ENCODE results near the gene SDCCAG8. TPM values are rescaled to one million over a fixed set of nuclear protein-coding genes. Genes with fewer than 3 reads are reported as not detected.
"Not testable (repeated sequence)": the region's sequence is repeated elsewhere in the genome, so short reads cannot be mapped to it uniquely, and the experiment has no call there.

SDCCAG8 gene
- total RNA-seq, 1 donor from 2014 or later, result 21.1 TPM

DNA sequence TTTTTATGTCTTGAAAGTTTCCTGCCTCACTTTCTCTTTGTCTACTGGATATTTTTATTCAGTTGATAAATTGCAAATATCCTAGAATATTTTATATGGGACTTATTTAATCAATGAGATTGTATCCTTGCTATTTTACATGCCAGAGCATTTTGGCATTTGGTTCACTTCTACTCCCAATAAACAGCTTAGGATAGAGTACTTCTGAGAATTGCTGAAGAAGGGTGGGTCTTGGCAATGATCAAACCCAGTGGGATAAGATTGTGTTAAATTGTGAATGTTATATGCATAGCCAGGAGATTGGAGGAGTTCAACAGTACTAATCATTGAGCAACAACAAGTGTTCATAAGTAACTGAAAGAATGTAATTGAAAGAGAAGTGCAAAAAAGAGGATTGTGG lies 60.1 kb downstream of the SDCCAG8 start:
- intact Hi-C loops (cut with micrococcal nuclease), result no loop called here
- DNase-seq, result no peak
- ATAC-seq, result peak; percentile 63

DNA sequence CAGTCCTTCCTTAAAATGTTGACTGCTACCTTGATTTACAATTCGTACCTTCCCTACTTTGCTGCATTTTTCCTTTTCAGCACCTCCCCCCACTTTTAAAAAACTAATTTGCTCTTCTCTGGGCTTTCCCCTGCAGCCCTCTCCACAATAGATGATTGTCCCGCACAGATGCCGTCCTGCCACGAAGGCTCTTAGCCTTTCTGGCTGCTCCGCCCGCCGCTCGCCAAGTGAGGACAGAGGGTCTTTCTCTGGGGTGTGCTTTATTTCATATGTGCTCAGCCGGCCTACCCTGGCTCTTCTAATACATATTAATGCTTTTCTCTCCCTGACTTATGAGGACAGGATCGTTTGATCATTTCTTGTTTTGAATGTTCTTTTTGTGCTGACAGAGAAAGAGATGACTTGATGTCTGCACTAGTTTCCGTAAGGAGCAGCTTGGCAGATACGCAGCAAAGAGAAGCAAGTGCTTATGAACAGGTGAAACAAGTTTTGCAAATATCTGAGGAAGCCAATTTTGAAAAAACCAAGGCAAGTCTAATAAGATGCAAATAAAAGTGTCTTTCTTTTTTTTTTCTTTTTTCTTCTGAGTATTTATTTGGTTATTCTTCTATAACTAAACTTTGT lies 60.6 kb downstream of the SDCCAG8 start:
- intact Hi-C loops (cut with micrococcal nuclease), result no loop called here
- DNase-seq, result no peak
- no peak for ATAC-seq

DNA sequence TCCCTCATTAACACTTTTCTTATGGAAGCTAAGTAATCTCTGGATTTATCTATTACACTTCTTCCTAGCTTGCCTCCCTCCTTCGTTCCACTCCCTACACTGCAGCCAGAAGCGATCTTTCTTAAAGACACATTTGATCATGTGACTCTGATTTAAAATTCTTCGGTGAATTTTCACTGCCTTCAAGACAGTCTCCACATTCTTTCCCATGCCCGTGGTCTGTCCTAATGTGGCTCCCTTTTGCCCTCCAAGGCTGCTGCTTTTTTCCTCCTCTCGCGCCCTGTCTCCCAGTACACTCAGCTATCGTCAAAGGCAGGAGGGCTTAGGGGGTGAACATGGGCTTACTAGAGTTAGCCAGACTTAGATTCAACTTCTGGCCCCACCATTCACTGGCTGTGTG lies 64.4 kb downstream of the SDCCAG8 start:
- DNase-seq (no peak), ATAC-seq (no peak)
- intact Hi-C loops (cut with micrococcal nuclease), result no loop called here

DNA sequence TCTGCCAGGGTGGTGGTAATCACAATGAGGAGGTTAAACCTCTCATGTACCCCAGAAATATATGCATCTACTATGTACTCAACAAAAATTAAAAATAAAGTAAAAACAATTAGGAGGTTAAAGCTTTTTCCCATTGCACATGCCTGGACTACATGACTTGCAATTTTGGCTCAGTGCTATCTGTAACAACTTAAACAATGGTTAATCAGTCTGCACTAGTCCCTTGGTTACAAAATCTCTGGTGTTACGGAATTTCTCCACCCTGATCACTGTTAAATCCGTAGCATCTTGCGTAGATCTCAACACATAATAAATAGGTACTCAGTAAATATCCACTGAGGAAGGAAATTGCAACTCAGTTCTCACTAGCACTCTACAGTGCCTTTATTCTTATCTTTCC lies 66.5 kb downstream of the SDCCAG8 start:
- intact Hi-C loops (cut with micrococcal nuclease), result no loop called here
- no peak for DNase-seq
- no peak for ATAC-seq

GRCh38 chr1:243323491-243323890 lies 67.7 kb downstream of the SDCCAG8 start:
- no peak for ATAC-seq
- intact Hi-C loops (cut with micrococcal nuclease), result no loop called here
- no peak for DNase-seq

DNA sequence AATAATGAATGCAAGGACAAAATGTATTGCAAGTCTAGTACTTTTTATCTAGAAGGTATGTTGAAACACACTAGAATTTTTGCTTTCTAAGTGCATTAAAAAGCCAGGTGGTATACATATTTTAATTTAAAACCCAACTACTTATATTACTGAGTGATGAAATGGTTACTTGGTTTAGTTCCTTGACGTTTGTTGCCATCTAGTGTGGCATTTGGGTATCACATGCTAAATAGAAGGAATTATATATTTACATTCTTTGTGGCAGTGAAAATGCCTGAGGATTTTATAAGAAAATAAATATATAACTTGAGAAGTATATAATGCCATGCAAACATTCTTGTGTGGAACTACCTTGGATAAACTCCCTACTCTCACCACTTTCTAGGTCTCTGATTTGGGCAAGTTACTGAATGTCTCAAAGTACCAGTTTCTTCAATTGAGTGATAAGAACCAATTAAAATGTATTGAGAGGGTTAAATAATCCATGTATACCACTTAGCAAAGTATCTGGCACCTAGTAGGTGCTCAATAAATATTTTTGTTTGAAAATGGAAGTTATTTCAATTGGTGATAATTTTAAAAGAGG lies 69.6 kb downstream of the SDCCAG8 start:
- ATAC-seq, result no peak
- no peak for DNase-seq
- intact Hi-C loops (cut with micrococcal nuclease), result no loop called here

DNA sequence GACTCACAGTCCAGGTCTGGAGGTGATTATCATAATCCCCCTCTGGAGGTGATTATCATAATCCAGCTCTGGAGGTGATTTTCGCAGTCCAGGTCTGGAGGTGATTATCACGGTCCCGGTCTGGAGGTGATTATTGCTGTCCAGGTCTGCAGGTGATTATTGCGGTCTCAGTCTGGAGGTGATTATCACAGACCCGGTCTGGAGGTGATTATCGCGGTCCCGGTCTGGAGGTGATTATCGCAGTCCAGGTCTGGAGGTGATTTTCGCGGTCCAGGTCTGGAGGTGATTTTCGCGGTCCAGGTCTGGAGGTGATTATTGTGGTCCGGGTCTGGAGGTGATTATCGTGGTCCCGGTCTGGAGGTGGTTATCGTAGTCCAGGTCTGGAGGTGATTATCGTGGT lies 76.6 kb downstream of the SDCCAG8 start:
- ATAC-seq (no peak), DNase-seq (no peak)
- intact Hi-C loops (cut with micrococcal nuclease), result no loop called here

DNA sequence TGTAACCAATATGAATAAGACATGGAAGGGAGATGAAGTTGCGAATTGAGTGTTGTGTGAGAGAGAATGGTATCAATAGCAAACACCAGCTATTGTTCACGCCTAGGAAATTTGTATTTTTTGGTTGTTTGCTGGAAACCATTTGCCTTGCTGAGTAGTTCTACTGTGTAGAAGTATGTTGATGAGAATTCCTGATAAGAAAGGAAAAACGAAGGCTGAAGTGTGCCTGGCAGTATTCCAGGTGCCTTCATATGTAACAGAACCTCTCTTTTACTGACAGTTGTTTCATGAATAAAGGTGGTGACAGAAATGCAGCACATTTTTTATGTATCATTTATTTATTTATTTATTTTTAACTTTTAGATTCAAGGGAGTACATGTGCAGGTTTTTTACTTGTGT lies 79.5 kb downstream of the SDCCAG8 start:
- DNase-seq, result no peak
- intact Hi-C loops (cut with micrococcal nuclease), result loop anchor here (5.0 kb wide), 1 partner anchor 847 kb away; no protein-coding TSS in a partner anchor
- ATAC-seq, result no peak

GRCh38 chr1:243336163-243336562 lies 80.3 kb downstream of the SDCCAG8 start:
- intact Hi-C loops (cut with micrococcal nuclease), result loop anchor here (5.0 kb wide), 1 partner anchor 846 kb away; no protein-coding TSS in a partner anchor
- no peak for DNase-seq
- ATAC-seq, result no peak

- intact Hi-C loops (cut with micrococcal nuclease), result loop anchor here (5.0 kb wide), 1 partner anchor 843 kb away; no protein-coding TSS in a partner anchor
- DNase-seq, ATAC-seq: not testable (repeated sequence)
Measured at GRCh38 chr1:243338848-243339247, 83.0 kb downstream of the SDCCAG8 start.

DNA sequence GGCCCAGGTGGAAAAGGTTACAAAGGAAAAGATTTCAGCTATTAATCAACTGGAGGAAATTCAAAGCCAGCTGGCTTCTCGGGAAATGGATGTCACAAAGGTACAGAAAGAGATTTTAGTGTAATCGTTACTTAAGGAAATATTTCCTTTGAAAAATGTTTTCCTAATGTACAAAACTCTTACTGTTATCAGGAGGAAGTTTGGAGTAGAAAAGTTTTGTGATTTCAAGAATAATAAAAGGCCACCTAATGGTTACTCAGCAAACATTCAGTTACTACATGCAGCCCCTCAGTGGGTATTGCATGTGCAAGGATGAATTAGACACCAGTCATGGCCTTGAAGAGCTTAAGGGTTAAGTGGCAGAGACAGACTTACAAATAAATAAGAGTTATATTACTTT lies 85.2 kb downstream of the SDCCAG8 start:
- no peak for ATAC-seq
- intact Hi-C loops (cut with micrococcal nuclease), result loop anchor here (5.0 kb wide), 1 partner anchor 931 kb away; no protein-coding TSS in a partner anchor
- DNase-seq, result no peak

DNA sequence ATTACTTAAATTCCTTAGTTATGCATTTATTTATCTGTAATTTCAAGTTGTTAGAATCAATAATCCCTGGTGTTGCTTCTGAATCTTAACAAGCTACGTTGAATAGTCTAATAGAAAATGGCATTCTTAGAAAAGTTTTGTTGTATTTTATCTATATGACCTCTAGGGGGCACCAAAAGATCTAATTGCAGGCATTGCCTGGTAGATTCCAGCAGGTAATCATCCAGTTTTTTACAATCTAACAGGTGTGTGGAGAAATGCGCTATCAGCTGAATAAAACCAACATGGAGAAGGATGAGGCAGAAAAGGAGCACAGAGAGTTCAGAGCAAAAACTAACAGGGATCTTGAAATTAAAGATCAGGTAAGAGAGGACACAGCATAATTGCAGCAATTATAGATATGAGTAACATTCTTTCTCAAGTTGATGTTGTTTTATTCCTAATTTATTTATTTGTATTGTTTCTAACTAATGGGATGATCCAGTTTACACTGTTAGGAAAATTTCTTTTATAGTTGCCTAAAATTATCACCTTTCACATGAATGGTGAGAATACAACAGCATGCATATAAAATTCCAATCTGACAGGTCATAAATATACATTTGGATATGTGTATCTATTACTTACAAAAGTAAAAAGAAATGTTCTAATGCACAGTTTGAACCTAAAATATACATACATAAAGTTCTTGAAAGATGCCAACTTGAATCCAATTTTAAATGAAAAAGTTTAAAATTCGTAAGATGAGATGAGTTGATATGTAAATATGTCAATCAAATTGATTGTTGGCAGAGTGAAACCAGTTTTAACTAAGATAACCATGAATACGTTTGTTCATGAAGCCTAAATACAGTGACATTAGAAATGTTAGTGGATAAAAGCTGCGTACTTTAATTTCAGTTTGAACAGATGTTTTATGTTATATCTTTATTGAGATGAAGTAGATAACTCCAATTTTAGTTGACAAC lies 88.4 kb downstream of the SDCCAG8 start:
- intact Hi-C loops (cut with micrococcal nuclease), result loop anchor here (5.0 kb wide), 1 partner anchor 928 kb away; no protein-coding TSS in a partner anchor
- ATAC-seq (no peak), DNase-seq (no peak)

DNA sequence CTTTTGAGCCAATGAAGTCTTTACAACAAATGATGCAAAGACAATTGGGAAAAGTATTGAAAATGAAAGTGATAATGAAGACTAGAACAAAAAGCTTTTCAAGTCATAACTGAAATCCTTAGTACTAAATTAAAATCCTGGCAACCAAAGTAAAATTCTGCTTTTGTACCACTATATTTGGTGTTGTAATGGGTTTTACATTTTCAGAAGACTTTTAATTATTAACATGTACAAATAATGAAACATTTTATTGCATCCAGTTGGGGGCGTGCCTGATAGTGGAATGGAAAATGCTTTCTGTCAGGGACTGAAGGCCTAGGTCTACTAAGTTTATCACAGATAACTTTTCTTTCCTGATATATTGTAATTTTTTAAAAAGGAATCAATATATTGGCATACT lies 89.4 kb downstream of the SDCCAG8 start:
- intact Hi-C loops (cut with micrococcal nuclease), result no loop called here
- ATAC-seq (no peak), DNase-seq (no peak)

GRCh38 chr1:243346016-243346415 lies 90.2 kb downstream of the SDCCAG8 start:
- ATAC-seq (no peak), DNase-seq (no peak)
- intact Hi-C loops (cut with micrococcal nuclease), result no loop called here

DNA sequence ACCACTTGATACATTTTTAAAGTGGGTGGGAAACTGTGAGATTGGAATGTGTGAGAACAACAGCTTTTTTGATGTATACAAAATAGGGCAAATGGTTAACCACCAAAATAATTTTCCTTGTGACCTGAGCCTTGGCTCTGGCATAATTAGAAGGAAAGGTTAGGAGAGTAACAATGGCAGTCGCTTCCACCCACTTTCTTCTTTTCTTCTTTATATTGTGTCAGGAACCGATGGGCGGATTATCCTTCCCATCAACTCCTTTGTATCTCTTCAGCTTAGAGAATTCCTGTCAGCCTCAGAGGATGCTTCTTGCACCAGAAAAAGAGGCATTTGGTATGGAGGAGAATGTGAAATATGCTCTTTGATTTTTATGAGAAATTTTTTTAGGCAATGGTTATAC lies 90.6 kb downstream of the SDCCAG8 start:
- no peak for ATAC-seq
- intact Hi-C loops (cut with micrococcal nuclease), result no loop called here
- DNase-seq, result no peak

DNA sequence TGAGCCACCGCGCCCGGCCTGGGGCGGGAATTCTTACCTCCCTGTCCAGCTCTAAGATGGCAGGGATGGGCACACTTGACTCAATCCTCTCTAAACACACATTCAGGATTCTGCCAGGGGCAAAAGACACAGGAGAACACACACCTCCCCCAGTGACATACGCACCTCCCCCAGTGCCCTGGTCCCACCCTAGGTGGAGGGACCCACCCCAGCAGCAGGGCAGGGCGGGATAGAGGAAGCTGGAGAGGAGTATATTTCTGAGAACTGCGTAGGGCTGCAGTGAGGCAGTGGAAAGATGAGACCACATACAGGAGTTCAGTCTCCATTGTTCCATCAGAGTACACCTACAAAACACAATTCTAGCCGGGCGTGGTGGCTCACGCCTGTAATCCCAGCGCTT lies 92.5 kb downstream of the SDCCAG8 start:
- intact Hi-C loops (cut with micrococcal nuclease), result no loop called here
- no peak for ATAC-seq
- no peak for DNase-seq

DNA sequence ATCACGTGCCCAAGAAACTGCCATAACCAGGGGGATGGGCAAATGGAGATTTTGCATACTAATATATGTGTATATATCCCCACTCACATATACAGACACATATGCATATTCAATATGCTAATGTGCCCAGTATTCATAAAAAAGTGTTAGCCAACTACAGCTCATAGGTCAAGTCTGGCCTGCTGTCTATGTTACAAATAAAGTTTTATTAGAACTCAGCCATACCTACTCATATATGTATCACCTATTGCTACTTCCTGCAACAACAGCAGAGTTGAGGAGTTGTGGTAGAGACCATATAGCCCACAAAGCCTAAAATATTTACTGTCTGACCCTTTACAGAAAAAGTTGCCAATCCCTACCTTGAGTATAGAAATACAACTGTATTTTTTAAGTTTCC lies 93.3 kb downstream of the SDCCAG8 start:
- ATAC-seq (no peak), DNase-seq (no peak)
- intact Hi-C loops (cut with micrococcal nuclease), result no loop called here

- intact Hi-C loops (cut with micrococcal nuclease), result no loop called here
- DNase-seq (no peak), ATAC-seq (no peak)
Measured at GRCh38 chr1:243351337-243351736, 95.5 kb downstream of the SDCCAG8 start.

DNA sequence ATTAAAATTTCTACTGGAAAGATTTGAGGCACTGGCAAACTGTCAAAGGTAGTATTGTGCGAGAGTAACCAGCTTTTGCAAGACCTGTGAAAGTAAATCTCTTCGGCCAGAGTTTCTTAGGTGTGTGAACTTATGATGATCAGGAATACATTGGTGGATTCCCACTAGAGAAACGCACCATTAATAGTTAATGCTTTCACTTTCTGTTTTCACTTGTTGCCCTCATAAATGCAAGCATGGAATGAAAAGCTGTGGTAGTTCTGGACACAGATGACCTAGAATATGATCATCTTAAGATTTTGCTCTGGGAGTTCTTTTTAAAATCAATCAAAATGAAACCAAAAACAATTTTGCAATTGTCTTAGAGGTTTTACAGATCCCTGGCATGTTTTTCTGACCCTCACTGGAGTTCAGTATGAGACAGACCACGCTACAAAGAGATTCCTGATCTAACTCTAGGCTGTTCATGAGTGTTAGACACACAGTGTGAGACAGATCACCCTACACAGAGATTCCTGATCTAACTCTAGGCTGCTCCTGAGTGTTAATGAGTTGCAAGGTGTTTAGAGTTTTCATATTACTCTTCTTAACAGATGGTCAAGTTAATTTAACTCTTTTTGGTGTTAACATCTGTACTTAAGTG lies 98.8 kb downstream of the SDCCAG8 start:
- intact Hi-C loops (cut with micrococcal nuclease), result no loop called here
- peak; percentile 58 for ATAC-seq

DNA sequence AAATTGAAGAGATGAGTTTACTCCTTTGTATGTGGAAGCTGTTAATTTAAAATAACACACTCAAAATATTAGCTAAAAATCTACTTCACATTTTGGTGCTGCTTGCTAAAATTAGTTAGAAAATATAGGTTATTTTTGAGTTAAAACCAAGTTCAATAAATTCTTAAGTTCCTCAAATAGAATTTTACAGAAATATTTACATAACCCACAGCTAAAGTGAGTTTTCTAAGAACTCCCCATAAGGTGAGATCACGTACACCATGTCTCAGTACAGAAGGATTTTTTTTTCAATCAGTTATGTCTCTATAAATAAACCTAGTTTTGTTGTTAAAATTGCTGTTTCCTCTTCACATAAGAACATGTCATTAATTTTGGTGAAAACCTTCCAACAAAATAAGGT lies 108.0 kb downstream of the SDCCAG8 start:
- ATAC-seq (no peak), DNase-seq (no peak)
- intact Hi-C loops (cut with micrococcal nuclease), result no loop called here

More for the DNA sequence above, 98.8 kb downstream of the SDCCAG8 start:
- no peak for DNase-seq
